HCT116 (cell line): ENCODE data around the gene PDE10A. TPM values are rescaled to one million over a fixed set of nuclear protein-coding genes. Genes with fewer than 3 reads are reported as not detected.

ENCODE experiments used
- ATAC-seq: fragments of 200-7000 bp; cut with Tn5 transposase; 2 replicates; pipeline ENCODE4 v1.9.1; 2020; ENCODE audit warnings: mild to moderate bottlenecking, moderate library complexity
- BruUV-seq: library from RNA; stranded (reverse); fragments of 400-500 nt; replicated peaks from 2 replicates; lab custom pipeline; 2021; lab: Mats Ljungman, UMichigan
- CTCF ChIA-PET: fragments of 300-600 bp; sonication (Branson Sonifier 250); formaldehyde crosslinking; loops from one replicate; lab custom pipeline; 2021; ENCODE audit warnings: antibody characterized with exemption; lab: Charles Lee
- POLR2A ChIA-PET: fragments of 300-600, 350-600 bp; sonication (Branson Sonifier 250); formaldehyde crosslinking; loops from one replicate; lab custom pipeline; 2021; ENCODE audit warnings: antibody characterized with exemption; lab: Charles Lee
- RAD21 ChIA-PET, 2 experiments: fragments of 300-600 bp; sonication (Branson Sonifier 250); formaldehyde crosslinking; loops; one replicate each; lab custom pipeline; 2023; ENCODE audit warnings: low total read pairs in 2 of 2; ENCODE audit not compliant: uncharacterized antibody in 2 of 2, unreplicated experiment in 2 of 2, low non-redundant PET in 1 of 2; lab: Charles Lee
- DNase-seq: peaks from one replicate; pipeline ENCODE4 v3.0.0-alpha.2; 2010; ENCODE audit warnings: low read depth, low spot score
- H2AFZ ChIP-seq: fragments of 200-600 bp; shearing (Covaris generic), sonication (generic); 2 replicates; pipeline ENCODE4 v1.6.1; 2017; ENCODE audit warnings: low read depth, mixed run types, mixed read lengths, antibody characterized with exemption, low read length; ENCODE audit not compliant: poor library complexity, severe bottlenecking
- H3K27ac ChIP-seq: 2 replicates; pipeline ENCODE4 v1.5.1; 2012; ENCODE audit warnings: low read depth, low read length
- H3K27me3 ChIP-seq: fragments of 200-600 bp; sonication (generic); 2 replicates; pipeline ENCODE4 v1.6.1; 2016; ENCODE audit warnings: mixed run types, low read length, mixed read lengths; ENCODE audit not compliant: insufficient read depth
- H3K36me3 ChIP-seq, 2 experiments: fragments of 200-500 bp in 1 of 2; fragments of 200-600 bp in 1 of 2; sonication (Bioruptor generic) in 1 of 2; sonication (generic) in 1 of 2; 2 replicates each; pipeline versions ENCODE4 v1.5.1 to v1.6.1; 2014 to 2016; ENCODE audit warnings: low read length in 2 of 2, inconsistent platforms in 1 of 2, mixed read lengths in 1 of 2, mixed run types in 1 of 2; ENCODE audit not compliant: insufficient read depth in 2 of 2, control insufficient read depth in 1 of 2
- H3K4me1 ChIP-seq, 2 experiments: fragments of 200-600 bp in 1 of 2; sonication (generic) in 1 of 2; 2 replicates each; pipeline versions ENCODE4 v1.5.1 to v1.6.1; 2012 to 2017; ENCODE audit warnings: low read length in 2 of 2, inconsistent platforms in 1 of 2, mild to moderate bottlenecking in 1 of 2, mixed read lengths in 1 of 2, mixed run types in 1 of 2, moderate library complexity in 1 of 2; ENCODE audit not compliant: insufficient read depth in 2 of 2, control insufficient read depth in 1 of 2
- H3K4me2 ChIP-seq: fragments of 200-600 bp; sonication (generic); 2 replicates; pipeline ENCODE4 v1.6.1; 2017; ENCODE audit warnings: mixed run types, low read length, mixed read lengths
- H3K4me3 ChIP-seq, 2 experiments: fragments of 200-600 bp in 1 of 2; sonication (generic) in 1 of 2; replicated peaks in 1 of 2; 2 replicates each; pipeline ENCODE4 v1.5.1; 2011 to 2016; ENCODE audit warnings: low read length in 2 of 2, control low read depth in 1 of 2, low read depth in 1 of 2, mild to moderate bottlenecking in 1 of 2, mixed read lengths in 1 of 2, mixed run types in 1 of 2
- H3K79me2 ChIP-seq: fragments of 200-600 bp; sonication (generic); 2 replicates; pipeline ENCODE4 v1.6.1; 2017; ENCODE audit warnings: mild to moderate bottlenecking, mixed run types, low read length, moderate library complexity, mixed read lengths; ENCODE audit not compliant: insufficient read depth
- H3K9ac ChIP-seq: fragments of 200-600 bp; sonication (generic); 2 replicates; pipeline ENCODE4 v1.6.1; 2016; ENCODE audit warnings: low read length, mixed read lengths
- H3K9me2 ChIP-seq: fragments of 200-600 bp; sonication (generic), shearing (Covaris generic); 2 replicates; pipeline ENCODE4 v1.6.1; 2017; ENCODE audit warnings: mixed run types, mild to moderate bottlenecking, moderate library complexity; ENCODE audit not compliant: insufficient read depth
- H3K9me3 ChIP-seq, 2 experiments: fragments of 200-500 bp in 1 of 2; fragments of 200-600 bp in 1 of 2; sonication (Bioruptor generic) in 1 of 2; sonication (generic) in 1 of 2; 2 replicates each; pipeline ENCODE4 v1.6.1; 2014 to 2017; ENCODE audit warnings: low read length in 2 of 2, mixed read lengths in 2 of 2, inconsistent platforms in 1 of 2, low read depth in 1 of 2, mild to moderate bottlenecking in 1 of 2, mixed run types in 1 of 2, moderate library complexity in 1 of 2; ENCODE audit not compliant: control insufficient read depth in 1 of 2, insufficient read depth in 1 of 2
- H4K20me1 ChIP-seq: fragments of 200-600 bp; sonication (generic), shearing (Covaris generic); 2 replicates; pipeline ENCODE4 v1.6.1; 2017; ENCODE audit warnings: mixed run types, mild to moderate bottlenecking, moderate library complexity; ENCODE audit not compliant: insufficient read depth
- CBX3 ChIP-seq: IDR thresholded peaks from 2 replicates; pipeline ENCODE4 v1.6.1; 2012; ENCODE audit warnings: low read depth
- POLR2A ChIP-seq: IDR thresholded peaks from 2 replicates; pipeline ENCODE4 v1.7.0; 2011; ENCODE audit warnings: borderline replicate concordance; ENCODE audit not compliant: insufficient read depth, insufficient read length; ENCODE audit errors: extremely low read depth
- SRF ChIP-seq: IDR thresholded peaks from 2 replicates; pipeline ENCODE4 v1.6.1; 2012; ENCODE audit warnings: low read depth
- intact Hi-C: fragments of 100-400 bp; cut with micrococcal nuclease; formaldehyde crosslinking; loops from 2 replicates; pipeline ENCODE4 v1.10.0; 2022
- total RNA-seq: library from RNA; stranded (reverse); gene quantifications from one replicate; pipeline ENCODE4 v1.2.1, GENCODE V29; 2021; ENCODE audit not compliant: unreplicated experiment
- TF ChIP-seq, protein P1 (sequence below): IDR thresholded peaks from 2 replicates; pipeline ENCODE4 v1.6.1; 2012; ENCODE audit warnings: low read depth

The PDE10A gene
- total RNA-seq, 1 experiment from 2014 or later = 0.37 TPM

DNA sequence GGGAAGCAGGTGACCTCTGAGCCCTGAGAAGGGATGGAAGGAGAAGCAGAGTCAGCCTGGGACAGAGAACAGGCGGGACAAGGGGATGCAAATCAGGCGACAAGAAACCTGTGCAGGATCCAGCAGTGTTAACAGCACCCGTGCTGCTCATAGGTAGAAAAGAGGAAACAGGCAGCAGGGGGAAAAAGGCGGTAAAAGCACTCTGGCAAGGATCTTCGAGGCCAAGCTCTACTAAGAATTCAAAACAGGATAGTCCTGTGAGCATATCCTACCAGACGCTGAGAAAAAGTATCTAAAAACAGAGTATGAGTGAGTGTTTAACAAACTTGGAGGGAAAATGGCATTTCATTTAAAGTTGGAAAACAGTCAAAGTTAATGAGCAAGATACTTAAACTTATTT is 370.4 kb downstream of the PDE10A start:
- BruUV-seq = no TSS peak
- Histone ChIP-seq H4K20me1 (no peaks in the 10 kb centered on the region), H2AFZ (no peak overlapping the region), H3K4me1 (no peaks in the 10 kb centered on the region), H3K9me2 (no peaks in the 10 kb centered on the region), H3K4me3 (no peak overlapping the region), H3K4me2 (no peak overlapping the region), H3K9me3 (no peaks in the 10 kb centered on the region), H3K9ac (no peak overlapping the region), H3K36me3 (no peaks in the 10 kb centered on the region), H3K27me3 (no peaks in the 10 kb centered on the region), H3K27ac (no peak overlapping the region), H3K79me2 (no peaks in the 10 kb centered on the region)
- intact Hi-C loops = no loop called here
- ChIA-PET CTCF (no interaction called here), RAD21 (no interaction called here), POLR2A (no interaction called here)
- ATAC-seq = no peak
- DNase-seq = no peak
- TF ChIP-seq CBX3 (no peak), SRF (no peak), POLR2A (no peak)
- TF ChIP-seq, protein P1, sequence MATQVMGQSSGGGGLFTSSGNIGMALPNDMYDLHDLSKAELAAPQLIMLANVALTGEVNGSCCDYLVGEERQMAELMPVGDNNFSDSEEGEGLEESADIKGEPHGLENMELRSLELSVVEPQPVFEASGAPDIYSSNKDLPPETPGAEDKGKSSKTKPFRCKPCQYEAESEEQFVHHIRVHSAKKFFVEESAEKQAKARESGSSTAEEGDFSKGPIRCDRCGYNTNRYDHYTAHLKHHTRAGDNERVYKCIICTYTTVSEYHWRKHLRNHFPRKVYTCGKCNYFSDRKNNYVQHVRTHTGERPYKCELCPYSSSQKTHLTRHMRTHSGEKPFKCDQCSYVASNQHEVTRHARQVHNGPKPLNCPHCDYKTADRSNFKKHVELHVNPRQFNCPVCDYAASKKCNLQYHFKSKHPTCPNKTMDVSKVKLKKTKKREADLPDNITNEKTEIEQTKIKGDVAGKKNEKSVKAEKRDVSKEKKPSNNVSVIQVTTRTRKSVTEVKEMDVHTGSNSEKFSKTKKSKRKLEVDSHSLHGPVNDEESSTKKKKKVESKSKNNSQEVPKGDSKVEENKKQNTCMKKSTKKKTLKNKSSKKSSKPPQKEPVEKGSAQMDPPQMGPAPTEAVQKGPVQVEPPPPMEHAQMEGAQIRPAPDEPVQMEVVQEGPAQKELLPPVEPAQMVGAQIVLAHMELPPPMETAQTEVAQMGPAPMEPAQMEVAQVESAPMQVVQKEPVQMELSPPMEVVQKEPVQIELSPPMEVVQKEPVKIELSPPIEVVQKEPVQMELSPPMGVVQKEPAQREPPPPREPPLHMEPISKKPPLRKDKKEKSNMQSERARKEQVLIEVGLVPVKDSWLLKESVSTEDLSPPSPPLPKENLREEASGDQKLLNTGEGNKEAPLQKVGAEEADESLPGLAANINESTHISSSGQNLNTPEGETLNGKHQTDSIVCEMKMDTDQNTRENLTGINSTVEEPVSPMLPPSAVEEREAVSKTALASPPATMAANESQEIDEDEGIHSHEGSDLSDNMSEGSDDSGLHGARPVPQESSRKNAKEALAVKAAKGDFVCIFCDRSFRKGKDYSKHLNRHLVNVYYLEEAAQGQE = no peak
